Heart right ventricle (tissue), 16 donors: ENCODE results near the gene KDELR3. TPM values are rescaled to one million over a fixed set of nuclear protein-coding genes. Genes with fewer than 3 reads are reported as not detected.

ENCODE experiments used
- ATAC-seq, 8 donors: fragments of 200-7000 bp; cut with Tn5 transposase; one replicate each; pipeline ENCODE4 v1.9.1; 2020; ENCODE audit warnings: mild to moderate bottlenecking in 8 of 8, moderate library complexity in 8 of 8, moderate number of reproducible peaks in 1 of 8
- DNase-seq, 2 donors: peaks; one replicate each; pipeline ENCODE4 v3.0.0-alpha.2; 2020
- H3K27ac ChIP-seq, 10 donors: fragments of 200-600 bp; sonication (generic) in 2 of 10; one replicate each; pipeline versions ENCODE4 v1.5.0 to v1.8.0; 2020 to 2022; ENCODE audit warnings: mild to moderate bottlenecking in 3 of 10
- H3K27me3 ChIP-seq, 7 donors: fragments of 200-600 bp; one replicate each; pipeline ENCODE4 v1.8.0; 2021 to 2022; ENCODE audit warnings: mild to moderate bottlenecking in 2 of 7
- H3K36me3 ChIP-seq, 9 donors: fragments of 200-600 bp; sonication (generic) in 1 of 9; one replicate each; pipeline versions ENCODE4 v1.5.0 to v1.8.0; 2020 to 2022; ENCODE audit warnings: mild to moderate bottlenecking in 2 of 9
- H3K4me1 ChIP-seq, 9 donors: fragments of 200-600 bp; sonication (generic) in 1 of 9; one replicate each; pipeline versions ENCODE4 v1.5.0 to v1.8.0; 2020 to 2022; ENCODE audit warnings: mild to moderate bottlenecking in 4 of 9
- H3K4me3 ChIP-seq, 10 donors: fragments of 200-600 bp; sonication (generic) in 2 of 10; one replicate each; pipeline versions ENCODE4 v1.5.0 to v1.8.0; 2020 to 2022; ENCODE audit warnings: mild to moderate bottlenecking in 7 of 10, moderate library complexity in 2 of 10
- H3K9me3 ChIP-seq, 11 donors: fragments of 200-600 bp in 10 of 11; sonication (generic) in 2 of 11; one replicate each; pipeline versions ENCODE4 v1.5.0 to v1.8.0; 2013 to 2022; ENCODE audit warnings: mild to moderate bottlenecking in 2 of 11, control low read depth in 1 of 11, moderate library complexity in 1 of 11
- WGBS, 2 donors: extraction: QIAGEN DNeasy Blood & Tissue Kit; methylation state at CpG; one replicate each; pipeline ENCODE4 v1.1.7; 2013; ENCODE audit warnings: inconsistent platforms in 1 of 2; 5-methylcytosine and 5-hydroxymethylcytosine counted together
- intact Hi-C, 10 donors: fragments of 100-400 bp; cut with DNase I; formaldehyde crosslinking; loops; one replicate each; pipeline versions ENCODE4 v1.11.1 to v1.14.2; 2022
- polyA plus RNA-seq, 2 donors: library from polyadenylated mRNA; stranded (reverse); fragments of 200-250 nt; gene quantifications; one replicate each; pipeline ENCODE4 v1.2.3, GENCODE V29; 2013
- total RNA-seq, 10 donors: library from RNA; stranded (reverse); fragmentation: NEBNext Ultra II Directional in 3 of 10; extraction: Animal tissue kit (Norgen Biotek cat#: 25700) in 3 of 10; gene quantifications; one replicate each; pipeline versions ENCODE4 v1.2.1 to v1.2.4, GENCODE V29; 2021 to 2023
- TF ChIP-seq, protein P1 (sequence below), 9 donors: fragments of 200-600 bp; sonication (generic) in 2 of 9; IDR thresholded peaks; one replicate each; pipeline versions ENCODE4 v1.5.0 to v1.8.0; 2021 to 2022; ENCODE audit warnings: antibody characterized with exemption in 9 of 9, mild to moderate bottlenecking in 5 of 9, moderate library complexity in 1 of 9
- donor health status: Arrhythmogenic right ventricular cardiomyopathy.
- donor health status: ischemic (EF 13 %, LVEDD 7.1; RV severe dilation, severe dysfunction).
- donor health status: healthy with polysubstance abuse.
- donor health status: DM: no; HTN: yes; CAD: no.
- donor health status: DM: no; HTN: no; CAD: no.
- donor health status: ischemic (EF 25% LVEDD 6.9; RV normal size, moderate dysfunction).
- donor health status: ischemic (EF 25% LVEDD 5.7; RV mildly dilated, moderate dysfunction).
- donor health status: healthy.
- donor health status: DM: yes; HTN: yes; CAD: no.
- donor health status: Ischemic cardiomyopathy.
- donor health status: ischemic (EF 35%, LVEDD 5.7; RV mildly dilated, moderate dysfunction).
- donor health status: nonischemic (EF 11% LVEDD 7.7; RV severe dilation, severe dysfunction).
- donor health status: DM: yes; HTN: yes; CAD: no.
- donor health status: PGD.
- donor health status: ischemic (EF 29% LVEDD 5.4; RV normal size, mild dysfunction).
- donor health status: nonischemic (EF 23%, LVEDD 6.1; RV moderate dilation, normal function).

The KDELR3 gene
- total and polyA plus RNA-seq, 12 donors, result 3.4 to 12.9 (median 9.0) TPM

DNA sequence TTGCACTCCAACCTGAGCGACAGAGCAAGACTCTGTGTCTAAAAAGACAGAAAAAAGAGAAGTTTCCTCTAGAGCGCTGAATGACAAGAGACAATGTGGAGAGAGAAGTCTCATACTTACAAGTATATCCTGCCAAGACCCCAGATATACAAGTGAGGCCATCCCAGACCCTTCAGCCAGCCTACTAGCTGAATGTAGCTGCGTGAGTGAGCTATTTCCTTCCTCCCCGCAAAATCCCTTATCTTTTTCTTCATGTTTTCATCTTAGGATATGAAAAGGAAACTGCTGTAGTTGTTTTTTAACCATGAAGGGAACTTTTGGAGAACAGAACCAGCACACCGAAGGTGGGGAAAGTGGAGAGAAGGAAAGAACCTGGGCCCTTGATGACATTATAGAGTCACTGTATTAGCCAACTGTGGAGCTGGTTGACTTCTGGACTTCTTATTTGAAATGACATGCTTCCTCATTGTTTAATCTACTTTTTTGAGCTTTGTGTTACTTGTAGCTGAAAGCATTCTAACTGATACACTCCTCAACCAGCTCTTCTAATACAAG, 42.6 kb downstream of the KDELR3 start:
- Histone ChIP-seq H3K9me3 (no peaks in the 10 kb centered on the region), H3K4me1 (peaks cover 0 to 10% (median 1%) of the 10 kb centered on the region in 9 donors), H3K36me3 (no peaks in the 10 kb centered on the region), H3K4me3 (no peak overlapping the region), H3K27me3 (no peaks in the 10 kb centered on the region), H3K27ac (no peak overlapping the region)
- ATAC-seq (no peak), DNase-seq (no peak)
- TF ChIP-seq, protein P1, sequence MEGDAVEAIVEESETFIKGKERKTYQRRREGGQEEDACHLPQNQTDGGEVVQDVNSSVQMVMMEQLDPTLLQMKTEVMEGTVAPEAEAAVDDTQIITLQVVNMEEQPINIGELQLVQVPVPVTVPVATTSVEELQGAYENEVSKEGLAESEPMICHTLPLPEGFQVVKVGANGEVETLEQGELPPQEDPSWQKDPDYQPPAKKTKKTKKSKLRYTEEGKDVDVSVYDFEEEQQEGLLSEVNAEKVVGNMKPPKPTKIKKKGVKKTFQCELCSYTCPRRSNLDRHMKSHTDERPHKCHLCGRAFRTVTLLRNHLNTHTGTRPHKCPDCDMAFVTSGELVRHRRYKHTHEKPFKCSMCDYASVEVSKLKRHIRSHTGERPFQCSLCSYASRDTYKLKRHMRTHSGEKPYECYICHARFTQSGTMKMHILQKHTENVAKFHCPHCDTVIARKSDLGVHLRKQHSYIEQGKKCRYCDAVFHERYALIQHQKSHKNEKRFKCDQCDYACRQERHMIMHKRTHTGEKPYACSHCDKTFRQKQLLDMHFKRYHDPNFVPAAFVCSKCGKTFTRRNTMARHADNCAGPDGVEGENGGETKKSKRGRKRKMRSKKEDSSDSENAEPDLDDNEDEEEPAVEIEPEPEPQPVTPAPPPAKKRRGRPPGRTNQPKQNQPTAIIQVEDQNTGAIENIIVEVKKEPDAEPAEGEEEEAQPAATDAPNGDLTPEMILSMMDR (IDR thresholded peaks at IDR 0.05), result no peak
- intact Hi-C loops, result no loop called here
- 87 to 89% methylated on average over 5 of the region's 5 CpGs for WGBS, 2 donors

DNA sequence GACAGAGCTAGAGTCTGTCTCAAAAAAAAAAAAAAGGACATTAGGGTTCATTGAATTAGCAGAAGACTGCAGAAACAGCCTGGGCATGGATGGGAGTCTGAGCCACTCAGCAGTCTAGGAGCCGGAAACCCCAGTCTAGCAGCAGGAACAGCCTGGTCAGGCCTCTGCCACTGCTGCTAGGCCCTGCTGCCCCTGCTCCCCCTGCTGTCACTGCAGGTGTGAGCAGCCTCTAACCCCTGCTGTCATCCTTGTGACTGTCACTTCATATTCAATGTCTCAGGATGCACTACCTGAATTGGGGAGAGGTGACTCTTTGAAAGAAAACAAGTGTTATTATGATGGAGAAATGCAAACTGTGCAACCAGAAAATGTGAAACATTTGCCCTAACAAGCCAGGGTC, 45.2 kb downstream of the KDELR3 start:
- Histone ChIP-seq H3K4me3 (no peak overlapping the region), H3K4me1 (no peaks in the 10 kb centered on the region), H3K9me3 (no peaks in the 10 kb centered on the region), H3K36me3 (no peaks in the 10 kb centered on the region), H3K27me3 (no peaks in the 10 kb centered on the region), H3K27ac (no peak overlapping the region)
- WGBS, 2 donors, result 64 to 80% methylated on average over 1 of the region's 1 CpG
- intact Hi-C loops, result no loop called here
- DNase-seq (no peak), ATAC-seq (peak in 1 of 8 donors; percentile 37)
- TF ChIP-seq, protein P1 (IDR thresholded peaks at IDR 0.05), result peak in 6 of 9 donors; percentile 7 to 36 (median 22)

DNA sequence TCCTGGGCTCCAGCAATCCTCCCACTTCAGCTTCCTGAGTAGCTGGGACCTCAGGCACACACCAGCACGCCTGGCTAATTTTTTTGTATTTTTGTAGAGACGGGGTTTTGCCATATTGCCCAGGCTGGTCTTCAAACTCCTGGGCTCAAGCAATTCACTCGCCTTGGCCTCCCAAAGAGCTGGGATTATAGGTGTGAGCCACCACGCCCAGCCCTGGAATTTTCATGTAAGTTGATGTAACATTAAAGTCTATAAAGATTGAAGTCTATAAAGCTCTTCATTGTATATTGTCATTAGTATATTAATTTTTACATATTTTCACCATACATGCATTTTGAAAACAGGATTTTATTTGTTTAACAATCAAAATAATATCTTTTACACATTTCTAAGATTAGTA, 50.7 kb downstream of the KDELR3 start:
- no peak overlapping the region for H3K4me3 ChIP-seq
- no peak for ATAC-seq
- H3K36me3 ChIP-seq, result no peaks in the 10 kb centered on the region
- intact Hi-C loops, result no loop called here
- WGBS, 2 donors, result 93 to 94% methylated on average over 4 of the region's 4 CpGs
- no peaks in the 10 kb centered on the region for H3K4me1 ChIP-seq
- no peak overlapping the region for H3K27ac ChIP-seq
- TF ChIP-seq, protein P1 (IDR thresholded peaks at IDR 0.05), result no peak
- peaks cover 0 to 21% (median 0%) of the 10 kb centered on the region in 7 donors for H3K27me3 ChIP-seq
- no peak for DNase-seq
- no peaks in the 10 kb centered on the region for H3K9me3 ChIP-seq

DNA sequence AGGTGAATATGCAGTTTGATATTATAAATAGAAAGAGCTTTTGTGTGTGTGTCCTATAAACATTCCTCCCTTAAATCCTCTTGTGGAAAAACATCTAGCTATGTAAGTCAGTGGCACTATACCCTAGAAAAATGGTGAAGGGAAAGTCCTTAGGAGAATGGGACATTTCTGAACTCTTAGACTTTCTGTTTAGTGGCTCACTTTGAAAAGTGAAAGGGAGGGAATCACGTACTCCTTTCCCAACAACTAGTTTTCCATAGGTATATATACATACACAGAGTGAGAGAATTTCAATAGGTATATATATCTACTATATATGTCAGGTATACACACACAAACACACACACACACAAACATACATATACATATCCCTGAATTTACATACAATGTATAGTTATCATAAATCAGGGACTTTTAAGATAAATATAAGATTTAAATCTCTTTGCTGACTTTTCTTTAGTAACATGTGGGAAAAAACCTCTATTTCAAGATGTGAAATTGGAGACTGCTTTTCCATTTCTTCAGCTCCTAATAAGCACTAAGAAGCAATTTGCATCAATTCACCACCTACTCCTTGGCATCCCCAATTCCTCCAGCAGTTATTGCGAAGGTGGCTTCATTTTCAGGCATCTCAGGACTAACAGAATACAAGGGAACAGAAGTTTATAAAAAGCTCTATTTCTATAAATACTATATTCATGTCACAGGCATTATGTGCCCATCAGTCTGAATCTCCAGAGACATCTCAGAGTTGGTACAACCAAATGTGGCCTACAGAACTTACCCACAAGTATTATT, 51.8 kb downstream of the KDELR3 start:
- H3K36me3 ChIP-seq, result no peaks in the 10 kb centered on the region
- no peaks in the 10 kb centered on the region for H3K9me3 ChIP-seq
- no peaks in the 10 kb centered on the region for H3K4me1 ChIP-seq
- DNase-seq (no peak), ATAC-seq (no peak)
- intact Hi-C loops, result no loop called here
- no peak overlapping the region for H3K27ac ChIP-seq
- TF ChIP-seq, protein P1 (IDR thresholded peaks at IDR 0.05), result no peak
- no peak overlapping the region for H3K4me3 ChIP-seq
- 95 to 100% methylated on average over 2 of the region's 2 CpGs for WGBS, 2 donors
- H3K27me3 ChIP-seq, result peaks cover 0 to 30% (median 0%) of the 10 kb centered on the region in 7 donors
